Erythroblast (primary cell): Measurements from ENCODE around the gene MACC1.

Source experiments
- GATA1 ChIP-seq: IDR thresholded peaks from 2 replicates; pipeline ENCODE4 v1.6.1; 2011; ENCODE audit warnings: low read depth, mild to moderate bottlenecking, control low read depth, low read length, moderate library complexity
- POLR2A ChIP-seq: IDR thresholded peaks from 2 replicates; pipeline ENCODE4 v1.6.1; 2011; ENCODE audit warnings: mild to moderate bottlenecking, low read length

- TF ChIP-seq POLR2A (no peak), GATA1 (no peak)
Observed at GRCh38 chr7:20249920-20250319, 32.7 kb upstream of the MACC1 start.
